NT2/D1 (cell line): Measurements from ENCODE around the gene PLEK2.

Source experiments
- SUZ12 ChIP-seq: IDR thresholded peaks from 2 replicates; pipeline ENCODE4 v1.6.1; 2011; ENCODE audit not compliant: insufficient read length, insufficient read depth; ENCODE audit errors: extremely low read depth
- YY1 ChIP-seq: IDR thresholded peaks from 2 replicates; pipeline ENCODE4 v1.6.1; 2011; ENCODE audit not compliant: insufficient read length, insufficient read depth
- ZNF274 ChIP-seq: IDR thresholded peaks from 2 replicates; pipeline ENCODE4 v1.6.1; 2011; ENCODE audit warnings: mild to moderate bottlenecking, low read depth, low read length

- TF ChIP-seq ZNF274: no peak
- no peak for TF ChIP-seq YY1
- TF ChIP-seq SUZ12: no peak
These were observed 54.0 kb downstream of the PLEK2 start for GRCh38 chr14:67357969-67358354.
